Esophagus (tissue), 2 donors: ENCODE data around the gene ULK2. TPM values are rescaled to one million over a fixed set of nuclear protein-coding genes. Genes with fewer than 3 reads are reported as not detected.

Experiments used
- H3K27ac ChIP-seq, 2 donors: one replicate each; pipeline ENCODE4 v1.5.1; 2013; ENCODE audit warnings: low read depth in 2 of 2, mild to moderate bottlenecking in 2 of 2, inconsistent platforms in 1 of 2, low read length in 1 of 2, moderate library complexity in 1 of 2
- H3K27me3 ChIP-seq, 2 donors: one replicate each; pipeline ENCODE4 v1.6.1; 2013; ENCODE audit warnings: low read length in 2 of 2, control low read depth in 1 of 2, mild to moderate bottlenecking in 1 of 2; ENCODE audit not compliant: insufficient read depth in 2 of 2, control insufficient read depth in 1 of 2
- H3K36me3 ChIP-seq, 2 donors: one replicate each; pipeline ENCODE4 v1.6.1; 2013; ENCODE audit warnings: low read length in 1 of 2; ENCODE audit not compliant: control insufficient read depth in 2 of 2, insufficient read depth in 2 of 2
- H3K4me1 ChIP-seq, 2 donors: one replicate each; pipeline ENCODE4 v1.6.1; 2013; ENCODE audit warnings: low read length in 1 of 2; ENCODE audit not compliant: control insufficient read depth in 2 of 2, insufficient read depth in 2 of 2
- H3K4me3 ChIP-seq, 2 donors: one replicate each; pipeline ENCODE4 v1.5.1; 2013; ENCODE audit warnings: low read length in 2 of 2, mild to moderate bottlenecking in 2 of 2, low read depth in 1 of 2, moderate library complexity in 1 of 2
- H3K9me3 ChIP-seq, 2 donors: one replicate each; pipeline ENCODE4 v1.6.1; 2013; ENCODE audit warnings: mild to moderate bottlenecking in 2 of 2, low read depth in 1 of 2, low read length in 1 of 2, moderate library complexity in 1 of 2; ENCODE audit not compliant: control insufficient read depth in 2 of 2, insufficient read depth in 1 of 2
- WGBS, 2 donors: extraction: QIAGEN DNeasy Blood & Tissue Kit; methylation state at CpG; one replicate each; pipeline ENCODE4 v1.1.7; 2013; 5-methylcytosine and 5-hydroxymethylcytosine counted together
- polyA plus RNA-seq, 2 donors: library from polyadenylated mRNA; stranded (reverse); fragments of 200-250 nt; gene quantifications; one replicate each; pipeline ENCODE4 v1.2.3, GENCODE V29; 2013
- donor health status: healthy with polysubstance abuse.
- donor health status: Bipolar disorder and iron deficiency.

ULK2 gene
- polyA plus RNA-seq: 1 to 10 TPM; 4.2 to 5.4 TPM

DNA sequence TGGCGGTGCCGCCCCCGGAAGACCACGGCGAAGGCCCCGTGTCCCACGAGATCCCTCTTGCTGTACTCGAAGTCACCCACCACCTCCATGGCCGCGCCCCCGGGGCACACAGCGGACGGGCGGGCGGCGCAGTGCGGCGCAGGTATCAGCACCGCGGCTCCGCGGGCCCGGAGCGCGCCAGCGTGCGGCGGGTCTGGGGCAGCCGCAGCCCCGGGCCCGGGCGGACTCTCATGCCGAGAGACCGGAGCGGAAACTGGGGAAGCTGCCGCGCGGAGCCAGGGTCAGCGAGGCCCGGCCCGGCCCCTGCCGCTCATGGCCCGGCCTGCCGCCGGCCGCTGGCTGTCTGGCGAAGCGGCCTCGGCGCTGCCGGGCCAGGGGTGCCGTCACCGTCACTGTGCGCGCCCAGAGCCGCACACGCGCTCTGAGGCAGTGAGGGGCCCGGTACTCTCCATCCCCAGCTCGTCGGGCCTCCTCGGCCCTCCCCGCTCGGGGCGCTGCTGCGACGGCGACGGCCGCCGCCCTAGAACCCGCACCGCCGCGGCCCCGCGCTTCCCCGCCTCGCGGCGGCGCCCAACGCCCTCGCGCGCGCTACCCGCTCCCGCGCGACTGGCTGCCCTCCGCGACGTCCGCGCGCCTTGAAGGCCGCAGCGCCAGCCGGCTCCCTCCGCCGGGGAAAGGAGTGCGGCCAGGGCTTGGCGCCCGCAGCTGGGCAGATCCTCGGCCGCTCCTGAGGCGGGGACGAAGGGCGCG is at the start of gene ULK2:
TSS of gene ULK2 (minus strand) at position 608 of the 750 bp plus-strand sequence. CDS start at position 89, 519 bp downstream.
- H3K36me3 ChIP-seq: no peaks in the 10 kb centered on the region
- 0% methylated on average over 69 to 111 of the region's 111 CpGs for WGBS, 2 donors
- H3K27me3 ChIP-seq: no peaks in the 10 kb centered on the region
- H3K4me3 ChIP-seq: peak within 1 kb of the TSS; percentile 73 to 89
- H3K9me3 ChIP-seq: no peaks in the 10 kb centered on the region
- no peaks in the 10 kb centered on the region for H3K4me1 ChIP-seq
- H3K27ac ChIP-seq: peak within 1 kb of the TSS; percentile 47 to 86

DNA sequence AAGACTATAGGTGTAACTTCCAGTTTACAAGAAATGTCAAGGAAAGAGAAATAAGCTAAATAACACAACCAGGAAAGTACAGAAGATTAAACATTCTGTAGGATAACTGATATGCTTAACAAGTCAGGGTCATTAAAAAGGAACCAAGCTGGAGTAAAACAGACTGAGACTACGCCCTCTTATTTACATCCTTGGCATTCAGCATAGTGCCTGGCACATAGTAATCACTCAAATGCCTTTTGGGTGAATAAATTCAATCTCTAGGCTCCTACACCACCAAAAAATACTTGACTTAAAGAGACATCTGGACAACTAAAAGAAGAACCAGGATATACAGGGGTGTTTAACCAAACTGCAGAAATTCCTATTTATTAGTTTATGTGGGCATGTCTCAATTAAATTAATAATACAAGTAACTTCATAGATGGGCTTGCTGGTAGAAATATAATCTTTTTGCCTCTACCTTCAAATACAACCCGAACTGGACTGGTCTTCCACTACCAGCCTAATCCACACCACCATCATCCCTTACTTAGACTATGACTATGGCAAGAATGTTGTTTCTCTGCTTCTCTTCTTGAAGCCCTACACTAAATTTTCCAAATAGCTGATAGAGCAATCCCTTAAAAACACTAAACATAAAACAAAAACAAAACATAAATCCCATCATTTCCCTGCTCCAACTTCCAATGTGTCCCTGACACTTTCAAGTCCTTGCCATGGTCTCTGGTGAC is 47.7 kb upstream of the ULK2 start:
- H3K27ac ChIP-seq: no peak overlapping the region

DNA sequence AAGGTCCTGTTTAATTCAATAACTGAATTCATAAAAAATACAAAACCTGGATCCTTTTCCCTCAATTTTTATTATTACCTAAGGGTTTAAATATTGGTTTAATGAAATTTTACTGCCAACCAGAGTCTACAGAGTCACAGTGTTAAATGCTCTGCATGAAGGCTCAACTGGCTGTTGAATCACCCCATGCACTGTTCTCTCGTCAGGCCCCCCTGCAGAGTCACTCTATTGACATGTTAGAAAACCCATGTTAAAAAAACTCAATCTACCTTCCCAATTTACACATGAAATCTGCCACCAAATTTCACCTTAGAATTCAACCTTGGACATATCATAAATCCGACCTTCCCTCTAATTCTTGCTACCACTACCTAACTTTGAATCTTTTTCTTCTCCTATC is 43.3 kb upstream of the ULK2 start:
- 94 to 97% methylated on average over 2 of the region's 2 CpGs for WGBS, 2 donors
- Histone ChIP-seq H3K4me1 (no peaks in the 10 kb centered on the region), H3K27ac (no peak overlapping the region), H3K9me3 (no peaks in the 10 kb centered on the region), H3K27me3 (no peaks in the 10 kb centered on the region), H3K4me3 (no peak overlapping the region), H3K36me3 (peaks cover 4 to 5% of the 10 kb centered on the region in 2 donors)

More for the DNA sequence above, 47.7 kb upstream of the ULK2 start:
- Histone ChIP-seq H3K4me1 (no peaks in the 10 kb centered on the region), H3K4me3 (no peak overlapping the region), H3K9me3 (no peaks in the 10 kb centered on the region), H3K27me3 (no peaks in the 10 kb centered on the region), H3K36me3 (peaks cover 3 to 6% of the 10 kb centered on the region in 2 donors)
- 88 to 95% methylated on average over 2 of the region's 2 CpGs for WGBS, 2 donors

DNA sequence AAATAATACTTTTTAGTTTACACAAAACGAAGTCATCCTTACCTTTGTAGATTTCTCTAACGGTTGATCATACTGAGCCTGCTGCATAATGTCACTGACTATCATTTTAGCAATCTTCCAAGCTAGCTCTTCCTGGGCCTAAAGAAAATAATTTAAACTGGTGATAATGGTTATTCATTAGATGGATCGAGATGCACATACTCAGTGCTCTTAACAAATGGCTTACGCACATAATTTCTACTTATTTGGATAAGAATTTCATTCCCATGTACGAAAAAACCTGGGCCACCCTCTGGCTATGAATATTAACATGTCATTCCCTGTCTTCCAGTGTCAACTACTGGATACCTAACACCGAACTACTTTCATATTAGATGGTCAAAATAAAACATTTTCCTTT is 41.4 kb upstream of the ULK2 start:
- Histone ChIP-seq H3K9me3 (no peaks in the 10 kb centered on the region), H3K36me3 (peaks cover 0 to 10% of the 10 kb centered on the region in 2 donors), H3K4me3 (no peak overlapping the region), H3K27ac (no peak overlapping the region), H3K27me3 (no peaks in the 10 kb centered on the region), H3K4me1 (no peaks in the 10 kb centered on the region)
- 94 to 95% methylated on average over 6 of the region's 6 CpGs for WGBS, 2 donors

DNA sequence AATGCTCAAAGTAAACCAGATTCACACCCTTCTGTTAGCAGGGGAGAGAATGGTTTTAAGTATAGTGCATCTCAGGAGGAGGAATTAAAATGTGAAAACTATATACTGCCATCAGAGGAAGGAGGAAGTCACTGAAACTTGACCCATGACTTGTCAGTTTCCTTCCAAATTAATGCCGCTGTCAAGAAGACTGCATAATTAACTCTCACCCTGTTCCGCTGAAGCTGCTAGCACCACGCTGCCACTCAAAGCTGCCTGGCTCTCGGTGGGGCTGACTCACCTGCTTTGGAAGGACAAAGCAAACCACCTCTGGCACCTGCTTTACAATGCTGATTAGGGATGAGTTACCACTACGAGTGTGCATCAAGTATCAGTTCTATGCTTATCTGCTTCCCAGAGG is 37.8 kb upstream of the ULK2 start:
- Histone ChIP-seq H3K36me3 (peaks cover 0 to 7% of the 10 kb centered on the region in 2 donors), H3K9me3 (no peaks in the 10 kb centered on the region), H3K27ac (no peak overlapping the region), H3K4me1 (peaks cover 0 to 2% of the 10 kb centered on the region in 2 donors), H3K27me3 (no peaks in the 10 kb centered on the region), H3K4me3 (no peak overlapping the region)
- WGBS, 2 donors: 63 to 68% methylated on average over 5 of the region's 5 CpGs

DNA sequence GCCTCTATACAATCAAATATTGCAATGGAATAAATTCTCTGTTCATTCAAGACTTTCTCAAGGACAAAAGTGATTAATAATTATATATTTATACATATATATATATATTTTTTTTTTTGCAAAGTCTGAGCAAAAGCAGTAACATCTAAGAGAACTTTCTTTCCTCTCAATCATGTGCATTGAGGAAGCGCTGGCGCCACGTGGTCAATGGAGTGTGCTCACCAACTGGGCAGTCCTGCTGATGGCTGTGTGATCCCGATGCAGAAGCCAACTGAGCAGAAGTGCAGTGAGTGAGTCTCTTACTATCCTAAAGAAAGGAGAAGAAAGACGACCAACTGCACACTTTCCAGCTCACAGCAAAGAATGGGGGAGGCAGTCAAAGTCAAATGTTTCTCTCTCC is 37.2 kb upstream of the ULK2 start:
- no peaks in the 10 kb centered on the region for H3K27me3 ChIP-seq
- H3K4me3 ChIP-seq: no peak overlapping the region
- WGBS, 2 donors: 87 to 89% methylated on average over 5 of the region's 5 CpGs
- peaks cover 0 to 7% of the 10 kb centered on the region in 2 donors for H3K36me3 ChIP-seq
- H3K9me3 ChIP-seq: no peaks in the 10 kb centered on the region
- H3K4me1 ChIP-seq: peaks cover 0 to 2% of the 10 kb centered on the region in 2 donors
- H3K27ac ChIP-seq: no peak overlapping the region

DNA sequence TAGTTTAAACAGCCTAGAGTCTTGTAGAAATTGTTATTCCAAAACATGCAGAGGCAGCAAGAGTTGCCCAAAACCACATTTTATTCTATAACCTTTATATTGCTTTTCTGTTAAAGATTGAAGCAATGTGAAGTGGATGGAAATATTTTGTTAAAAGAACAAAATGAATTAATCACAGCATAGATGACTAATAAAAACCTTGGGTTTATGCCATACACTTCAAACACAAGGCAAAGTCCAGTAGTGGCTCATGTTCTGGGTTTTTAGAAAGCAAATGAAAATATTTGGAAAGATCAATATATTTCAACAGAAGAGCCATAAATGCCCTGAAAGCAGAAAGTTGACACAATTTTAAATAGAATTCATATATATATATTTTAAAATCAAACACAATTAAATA is 36.7 kb upstream of the ULK2 start:
- Histone ChIP-seq H3K9me3 (no peaks in the 10 kb centered on the region), H3K27me3 (no peaks in the 10 kb centered on the region), H3K4me1 (peaks cover 0 to 2% of the 10 kb centered on the region in 2 donors), H3K36me3 (peaks cover 0 to 6% of the 10 kb centered on the region in 2 donors), H3K4me3 (no peak overlapping the region), H3K27ac (no peak overlapping the region)

DNA sequence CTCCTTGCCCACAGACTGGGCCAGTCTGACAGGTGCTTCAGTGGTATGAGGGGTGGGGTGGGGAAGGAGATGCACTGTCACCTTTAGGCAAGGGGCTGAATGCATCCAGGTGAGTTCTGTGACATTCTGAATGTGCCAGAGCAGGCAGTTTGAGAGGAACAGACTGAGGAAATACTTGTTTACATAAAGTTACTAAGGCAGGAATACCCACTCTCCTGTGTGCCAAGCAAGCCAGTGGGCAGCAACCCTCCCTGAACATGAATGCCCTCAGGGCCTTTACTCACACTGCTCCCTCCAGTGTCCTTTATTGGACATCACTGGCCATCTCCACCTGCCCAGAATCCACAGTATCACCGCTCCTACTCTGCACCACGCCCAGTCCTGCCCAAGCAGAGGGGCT is 33.1 kb upstream of the ULK2 start:
- WGBS, 2 donors: 95 to 98% methylated on average over 2 of the region's 2 CpGs
- H3K27me3 ChIP-seq: no peaks in the 10 kb centered on the region
- peaks cover 0 to 5% of the 10 kb centered on the region in 2 donors for H3K36me3 ChIP-seq
- H3K4me3 ChIP-seq: no peak overlapping the region
- peaks cover 2 to 5% of the 10 kb centered on the region in 2 donors for H3K4me1 ChIP-seq
- H3K27ac ChIP-seq: no peak overlapping the region
- H3K9me3 ChIP-seq: no peaks in the 10 kb centered on the region

DNA sequence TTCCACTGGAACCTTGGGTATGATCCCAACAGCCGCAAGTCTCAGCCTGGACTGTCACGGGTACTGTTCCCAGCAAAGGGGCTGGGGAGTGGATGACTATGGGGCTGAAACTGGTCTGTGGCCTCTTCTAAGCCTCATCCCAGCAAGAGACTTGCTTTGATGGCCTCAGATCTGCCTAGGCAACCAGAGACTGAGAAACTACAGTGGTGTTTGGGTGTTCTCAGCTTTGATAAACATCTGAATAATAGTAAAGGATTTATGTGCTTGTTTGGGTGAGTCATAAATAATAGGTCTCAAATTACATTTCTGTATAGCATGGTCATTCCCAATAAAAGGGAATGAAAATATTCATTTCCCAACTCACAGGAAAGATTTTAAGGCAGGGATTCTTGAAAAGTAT is 30.2 kb upstream of the ULK2 start:
- 54 to 82% methylated on average over 2 of the region's 2 CpGs for WGBS, 2 donors
- H3K27me3 ChIP-seq: no peaks in the 10 kb centered on the region
- H3K4me3 ChIP-seq: no peak overlapping the region
- no peaks in the 10 kb centered on the region for H3K36me3 ChIP-seq
- peaks cover 2 to 5% of the 10 kb centered on the region in 2 donors for H3K4me1 ChIP-seq
- no peaks in the 10 kb centered on the region for H3K9me3 ChIP-seq
- H3K27ac ChIP-seq: no peak overlapping the region
